ENCODE measurements around the gene ELAVL2.

- no peak for TF ChIP-seq POLR2A (IDR thresholded peaks at IDR 0.05)
- no peak for TF ChIP-seq CTCF (IDR thresholded peaks at IDR 0.05)
Measured at GRCh38 chr9:23820451-23821374, 5.3 kb downstream of the ELAVL2 start.

Measured in Peyer's patch (tissue), 4 donors.